ENCODE measurements around the gene GTF3A.

The GTF3A gene

GRCh38 chr13:27379694-27380641, 44.5 kb upstream of the GTF3A start (continued):
- no peak for TF ChIP-seq ZNF596 (tag by site-specific recombination; IDR thresholded peaks at IDR 0.05)
- no peak for TF ChIP-seq ZNF155 (tag by site-specific recombination; IDR thresholded peaks at IDR 0.05)

- TF ChIP-seq ELK4 (IDR thresholded peaks at IDR 0.05; ENCODE audit: borderline replicate concordance, low read depth, low read length) = no peak
- no peak for TF ChIP-seq ZFP3 (tag by site-specific recombination; IDR thresholded peaks at IDR 0.05; ENCODE audit: low read depth)
- no peak for TF ChIP-seq ZNF366 (tag by site-specific recombination; conservative IDR thresholded peaks at IDR 0.05)
- no peak for TF ChIP-seq ZIC2 (tag by site-specific recombination; IDR thresholded peaks at IDR 0.05)
- TF ChIP-seq RBAK (tag by site-specific recombination; IDR thresholded peaks at IDR 0.05) = no peak
- TF ChIP-seq ZNF416 (tag by site-specific recombination; IDR thresholded peaks at IDR 0.05) = no peak
- no peak for TF ChIP-seq ZNF133 (tag by site-specific recombination; IDR thresholded peaks at IDR 0.05)
- TF ChIP-seq ZNF18 (tag by site-specific recombination; IDR thresholded peaks at IDR 0.05) = no peak
- TF ChIP-seq ZNF292 (tag by site-specific recombination; IDR thresholded peaks at IDR 0.05; ENCODE audit: borderline replicate concordance, low read depth) = no peak
- no peak for TF ChIP-seq PRDM10 (tag by site-specific recombination; IDR thresholded peaks at IDR 0.05)
- no peak for TF ChIP-seq YY1 (tag by site-specific recombination; IDR thresholded peaks at IDR 0.05)
- TF ChIP-seq ZNF776 (tag by site-specific recombination; IDR thresholded peaks at IDR 0.05; ENCODE audit: borderline replicate concordance) = no peak
- no peak for TF ChIP-seq ZNF529 (tag by site-specific recombination; IDR thresholded peaks at IDR 0.05; ENCODE audit: insufficient replicate concordance)
- no peak for TF ChIP-seq ZNF37A (tag by site-specific recombination; IDR thresholded peaks at IDR 0.05)
- no peak for TF ChIP-seq ZNF692 (tag by site-specific recombination; IDR thresholded peaks at IDR 0.05)
- TF ChIP-seq REPIN1 (tag by site-specific recombination; IDR thresholded peaks at IDR 0.05; ENCODE audit: low read depth) = no peak
- no peak for TF ChIP-seq ZNF549 (tag by site-specific recombination; IDR thresholded peaks at IDR 0.05)
- TF ChIP-seq SCRT1 (tag by site-specific recombination; IDR thresholded peaks at IDR 0.05; ENCODE audit: borderline replicate concordance) = no peak
Measured at GRCh38 chr13:27381601-27382000, 42.8 kb upstream of the GTF3A start.

More at GRCh38 chr13:27381601-27382000, 42.8 kb upstream of the GTF3A start:
- Histone ChIP-seq H3K4me3 (ENCODE audit: low read depth, low read length) (no peak overlapping the region), H3K9me3 (ENCODE audit: control insufficient read depth, insufficient read depth, low read depth, low read length) (no peaks in the 10 kb centered on the region), H3K27ac (ENCODE audit: extremely low read depth, low read depth, low read length) (no peak overlapping the region), H3K4me1 (ENCODE audit: control insufficient read depth, insufficient read depth, low read length) (no peaks in the 10 kb centered on the region; the same call in 1 of the 2 replicates), H3K36me3 (ENCODE audit: control insufficient read depth in 2 of 2, insufficient read depth in 1 of 2, low read length in 2 of 2) (no peaks in the 10 kb centered on the region)
- POLR2A ChIA-PET = no interaction called here
- CTCF ChIA-PET = interaction anchor here (0.5 to 1.0 kb wide), 3 partner anchors 52 to 444 kb away, joined by 3 to 4 read pairs (median 3); no protein-coding TSS in a partner anchor
